HG02981 (cell line): ENCODE measurements around the gene PCDHGA1.
"Not testable (repeated sequence)": the region's sequence is repeated elsewhere in the genome, so short reads cannot be mapped to it uniquely, and the experiment has no call there.

Experiments used
- ATAC-seq: cut with Tn5 transposase; IDR thresholded peaks from one replicate; pipeline ENCODE4 v1.9.1; 2021; ENCODE audit warnings: mild to moderate bottlenecking, moderate library complexity; ENCODE audit not compliant: unreplicated experiment

The PCDHGA1 gene

DNA sequence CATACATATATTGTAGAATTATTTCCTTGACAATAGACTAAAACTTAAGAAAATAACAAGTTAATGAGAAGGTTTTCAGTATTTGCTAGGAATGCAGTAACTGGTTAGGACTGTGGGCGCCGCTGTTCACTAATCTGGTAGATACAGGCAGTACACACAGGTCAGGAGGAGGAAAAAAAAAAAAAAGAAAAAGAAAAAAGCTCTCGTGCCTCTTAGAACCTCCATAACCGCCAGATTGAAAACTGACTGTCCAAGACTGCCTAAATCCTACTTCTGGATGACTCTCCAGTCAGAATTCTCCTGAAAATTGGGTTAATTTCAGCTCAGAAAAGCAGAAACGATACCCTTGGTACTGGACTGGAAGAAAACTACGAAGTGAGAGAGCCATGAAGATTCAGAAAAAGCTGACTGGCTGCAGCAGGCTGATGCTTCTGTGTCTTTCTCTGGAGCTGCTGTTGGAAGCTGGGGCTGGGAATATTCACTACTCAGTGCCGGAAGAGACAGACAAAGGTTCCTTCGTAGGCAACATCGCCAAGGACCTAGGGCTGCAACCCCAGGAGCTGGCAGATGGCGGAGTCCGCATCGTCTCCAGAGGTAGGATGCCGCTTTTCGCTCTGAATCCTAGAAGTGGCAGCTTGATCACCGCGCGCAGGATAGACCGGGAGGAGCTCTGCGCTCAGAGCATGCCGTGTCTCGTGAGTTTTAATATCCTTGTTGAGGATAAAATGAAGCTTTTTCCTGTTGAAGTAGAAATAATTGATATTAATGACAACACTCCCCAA lies at the start of gene PCDHGA1:
Gene PCDHGA1 (plus strand): TSS at position 216 of the 782 bp plus-strand sequence.
- no peak for ATAC-seq

- no peak for ATAC-seq
Measured at GRCh38 chr5:141298376-141298775, 31.9 kb upstream of the PCDHGA1 start.

DNA sequence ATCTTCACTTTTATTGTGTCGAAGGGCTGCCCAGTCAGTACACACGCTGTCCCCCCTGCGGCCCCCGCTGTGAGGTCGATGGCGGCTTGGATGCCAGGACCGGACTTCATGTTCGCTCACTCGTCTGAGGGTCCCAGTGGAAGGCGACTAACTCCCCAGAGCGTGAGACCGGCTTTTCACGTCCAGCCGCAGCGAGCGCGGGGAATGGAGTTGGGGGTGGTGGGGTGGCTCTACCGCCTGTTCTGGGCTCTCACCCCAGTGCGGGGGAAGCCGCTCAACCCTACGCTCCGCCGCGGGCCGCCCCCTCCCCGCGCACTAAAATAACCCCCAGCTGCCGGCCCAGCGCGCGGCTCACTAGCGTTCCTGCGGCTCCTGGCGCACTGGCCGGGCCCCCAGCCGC lies 26.6 kb upstream of the PCDHGA1 start, which contains the start of gene SLC25A2:
Gene SLC25A2 (minus strand): TSS at position 294 of the 400 bp plus-strand sequence. CDS start 184 bp downstream, at position 110.
- no peak for ATAC-seq

DNA sequence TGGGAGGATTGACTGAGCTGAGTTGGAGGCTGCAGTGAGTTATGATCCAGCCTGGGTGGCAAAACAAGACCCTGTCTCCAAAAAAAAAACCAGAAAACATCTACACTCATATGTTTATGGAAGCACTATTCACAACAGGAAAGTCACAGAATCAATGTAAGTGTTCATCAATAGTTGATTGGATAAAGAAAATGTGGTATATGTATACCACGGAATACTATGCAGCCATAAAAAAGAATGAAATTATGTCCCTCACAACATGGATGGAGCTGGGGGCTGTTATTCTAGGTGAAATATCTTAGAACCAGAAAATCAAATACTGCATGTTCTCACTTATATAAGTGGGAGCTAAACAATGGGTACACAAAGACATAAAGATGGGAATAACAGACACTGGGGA lies 23.7 kb upstream of the PCDHGA1 start:
- ATAC-seq: no peak

DNA sequence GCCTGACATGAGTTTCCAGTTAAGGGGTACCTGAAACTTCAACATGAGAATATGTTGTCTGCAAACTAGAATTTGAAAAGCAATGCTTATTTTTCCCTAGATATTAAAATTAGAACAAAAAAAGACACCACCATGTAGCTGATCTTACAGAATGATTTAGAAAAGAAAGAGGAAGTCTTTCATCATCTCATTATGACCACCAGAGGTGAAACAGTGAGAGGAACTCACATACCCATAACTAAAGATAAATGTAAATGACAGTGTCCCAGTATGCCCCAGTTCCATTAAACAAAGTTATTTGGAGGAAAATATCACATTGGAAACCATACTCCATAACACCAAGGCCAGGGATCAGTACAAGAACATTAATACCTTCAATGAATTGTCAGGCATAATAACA lies 16.6 kb upstream of the PCDHGA1 start:
- no peak for ATAC-seq

DNA sequence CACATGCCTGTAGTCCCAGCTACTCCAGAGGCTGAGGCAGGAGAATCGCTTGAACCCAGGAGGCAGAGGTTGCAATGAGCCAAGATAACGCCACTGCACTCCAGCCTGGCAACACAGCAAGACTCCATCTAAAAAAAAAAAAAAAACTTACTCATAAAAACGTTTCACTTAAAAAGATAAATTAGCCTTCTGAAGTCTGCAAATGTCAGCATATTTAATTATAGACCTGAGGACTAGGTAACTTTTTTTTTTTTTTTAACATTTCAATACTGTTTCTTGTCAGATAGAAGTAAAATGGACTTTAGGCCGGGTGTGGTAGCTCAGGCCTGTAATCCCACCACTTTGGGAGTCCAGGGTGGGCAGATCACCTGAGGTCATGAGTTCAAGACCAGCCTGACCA lies 13.4 kb upstream of the PCDHGA1 start:
- not testable (repeated sequence) for ATAC-seq

- no peak for ATAC-seq
Measured at GRCh38 chr5:141319202-141319601, 11.1 kb upstream of the PCDHGA1 start.

DNA sequence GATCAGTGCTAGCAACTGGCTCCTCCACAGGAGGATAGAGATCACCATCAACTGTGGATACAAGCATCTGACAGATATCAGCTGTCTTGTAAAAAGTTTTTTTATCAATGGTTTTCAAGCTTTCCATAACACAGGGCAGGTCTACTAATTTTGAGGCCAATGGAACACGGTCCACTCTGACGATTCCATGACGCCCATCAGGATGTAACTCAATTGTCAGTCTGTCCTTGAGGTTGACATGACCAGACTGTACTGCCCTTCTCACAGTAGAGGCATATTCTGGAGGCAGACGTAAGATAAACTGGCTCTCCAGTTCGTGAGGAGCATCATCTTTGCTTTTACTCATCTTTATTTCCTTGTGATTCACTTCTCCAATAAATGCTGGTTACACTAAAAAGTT lies 10.6 kb upstream of the PCDHGA1 start:
- ATAC-seq: no peak

- peak; percentile 93 for ATAC-seq
Measured at GRCh38 chr5:141320225-141321169, 9.8 kb upstream of the PCDHGA1 start, which contains the start of gene TAF7. TAF7 (minus strand) TSS chr5:141320784; CDS start chr5:141320044, 740 bp downstream.

GRCh38 chr5:141322261-141322660 lies 8.1 kb upstream of the PCDHGA1 start:
- no peak for ATAC-seq

DNA sequence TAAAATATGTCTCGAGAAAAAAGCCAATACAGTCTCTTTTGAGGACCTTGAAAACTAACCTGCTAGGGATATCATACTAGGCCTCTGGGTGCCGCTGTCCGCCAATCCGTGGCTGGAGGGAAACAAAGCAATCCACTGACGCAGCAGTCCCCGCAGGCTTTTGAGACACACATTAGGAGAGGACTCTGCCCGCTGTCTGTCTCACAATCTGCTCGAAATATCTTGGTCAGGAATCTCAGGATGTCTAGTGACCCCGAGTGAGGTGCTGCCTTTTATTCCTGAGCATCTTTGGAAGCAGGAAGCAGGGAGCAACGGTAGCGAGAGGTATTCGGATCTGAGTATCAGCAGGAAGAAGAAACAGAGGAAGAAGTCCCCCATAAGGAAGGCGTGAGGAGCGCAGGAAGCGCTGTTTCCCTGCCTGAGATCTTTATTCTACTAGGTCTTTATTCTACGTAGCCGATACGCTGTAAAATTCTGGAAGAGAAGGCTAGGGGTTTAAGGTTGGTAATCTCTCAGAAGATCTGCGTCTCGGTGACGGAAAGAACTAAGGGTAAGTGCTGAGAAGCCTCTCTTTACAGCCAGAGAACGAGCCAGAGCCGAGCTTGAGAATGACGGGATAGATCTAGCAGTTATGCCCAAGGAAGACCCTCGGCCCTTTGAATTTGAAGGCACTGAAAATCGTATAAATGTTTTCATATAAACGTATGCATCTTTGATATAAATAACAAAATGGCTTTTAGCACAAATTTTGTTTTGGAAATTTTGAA lies 4.0 kb upstream of the PCDHGA1 start:
- ATAC-seq: peak; percentile 81

- ATAC-seq: no peak
Measured at GRCh38 chr5:141328231-141328630, 2.1 kb upstream of the PCDHGA1 start.

- ATAC-seq: not testable (repeated sequence)
Measured at GRCh38 chr5:141332571-141332970, 2.3 kb downstream of the PCDHGA1 start.

- ATAC-seq: no peak
Measured at GRCh38 chr5:141338538-141339306, 8.4 kb downstream of the PCDHGA1 start, which contains the start of gene PCDHGA2. PCDHGA2 (plus strand) TSS chr5:141338760.

DNA sequence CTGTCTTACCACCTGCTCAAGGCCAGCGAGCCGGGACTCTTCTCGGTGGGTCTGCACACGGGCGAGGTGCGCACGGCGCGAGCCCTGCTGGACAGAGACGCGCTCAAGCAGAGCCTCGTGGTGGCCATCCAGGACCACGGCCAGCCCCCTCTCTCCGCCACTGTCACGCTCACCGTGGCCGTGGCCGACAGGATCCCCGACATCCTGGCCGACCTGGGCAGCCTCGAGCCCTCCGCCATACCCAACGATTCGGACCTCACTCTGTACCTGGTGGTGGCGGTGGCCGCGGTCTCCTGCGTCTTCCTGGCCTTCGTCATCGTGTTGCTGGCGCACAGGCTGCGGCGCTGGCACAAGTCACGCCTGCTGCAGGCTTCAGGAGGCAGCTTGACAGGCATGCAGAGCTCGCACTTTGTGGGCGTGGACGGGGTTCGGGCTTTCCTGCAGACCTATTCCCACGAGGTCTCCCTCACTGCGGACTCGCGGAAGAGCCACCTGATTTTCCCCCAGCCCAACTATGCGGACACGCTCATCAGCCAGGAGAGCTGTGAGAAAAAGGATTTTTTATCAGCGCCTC lies 10.6 kb downstream of the PCDHGA1 start:
- ATAC-seq: not testable (repeated sequence)

DNA sequence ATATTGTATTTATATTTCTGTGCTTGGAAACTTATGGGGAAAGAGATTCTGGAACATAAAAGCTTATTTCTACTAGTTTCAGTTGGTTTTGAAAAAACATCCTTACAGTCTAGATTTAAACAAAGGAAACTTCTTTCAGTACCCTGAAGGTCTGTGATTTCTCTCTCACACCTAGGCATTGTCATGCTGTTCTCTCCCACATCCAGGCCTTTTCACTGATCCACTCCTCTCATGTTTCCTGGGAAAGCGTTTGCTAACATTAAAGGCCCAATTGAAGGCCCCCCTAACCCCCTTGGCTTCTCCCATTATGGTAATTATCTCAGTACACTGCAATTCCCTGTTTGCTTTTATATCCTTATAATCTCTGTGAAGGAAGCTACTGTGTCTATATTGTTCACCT lies 12.5 kb downstream of the PCDHGA1 start:
- ATAC-seq: no peak

- no peak for ATAC-seq
Measured at GRCh38 chr5:141343242-141343952, 13.1 kb downstream of the PCDHGA1 start, which contains the start of gene PCDHGA3. PCDHGA3 (plus strand) TSS chr5:141343829; CDS start chr5:141344034, 205 bp downstream.

- ATAC-seq: no peak
Measured at GRCh38 chr5:141343953-141344463, 13.7 kb downstream of the PCDHGA1 start.

- ATAC-seq: no peak
Measured at GRCh38 chr5:141345327-141345726, 15.0 kb downstream of the PCDHGA1 start.
